NCI-H2081 treated with DMSO at 0.1 percent for 48 hours (cell line): Measurements from ENCODE around the gene LMCD1.
"Not testable (repeated sequence)": the region's sequence is repeated elsewhere in the genome, so short reads cannot be mapped to it uniquely, and the experiment has no call there.

ENCODE experiments used
- DNase-seq: peaks from one replicate; lab custom pipeline; 2025; lab: John Stamatoyannopoulos, UW

LMCD1 gene

DNA sequence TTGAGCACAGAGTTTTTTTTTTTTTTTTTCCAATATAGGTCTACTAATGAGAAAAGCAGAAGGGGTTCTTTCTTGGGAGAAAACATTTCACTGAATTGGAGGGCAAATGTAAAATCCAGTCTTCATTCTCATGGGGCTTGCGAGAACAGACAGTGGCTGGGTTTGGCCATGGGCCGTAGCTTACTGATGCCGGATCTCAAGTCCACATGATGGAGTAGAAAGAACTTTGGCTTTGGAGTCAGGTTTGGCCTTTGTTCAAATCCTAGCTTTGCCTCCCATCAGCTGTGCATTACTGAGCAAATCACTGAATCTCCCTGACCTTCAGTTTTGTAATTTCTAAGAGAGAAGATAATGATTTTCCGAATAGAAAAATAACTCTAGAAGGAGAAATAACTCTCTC lies 59.7 kb downstream of the LMCD1 start:
- DNase-seq: no peak

DNA sequence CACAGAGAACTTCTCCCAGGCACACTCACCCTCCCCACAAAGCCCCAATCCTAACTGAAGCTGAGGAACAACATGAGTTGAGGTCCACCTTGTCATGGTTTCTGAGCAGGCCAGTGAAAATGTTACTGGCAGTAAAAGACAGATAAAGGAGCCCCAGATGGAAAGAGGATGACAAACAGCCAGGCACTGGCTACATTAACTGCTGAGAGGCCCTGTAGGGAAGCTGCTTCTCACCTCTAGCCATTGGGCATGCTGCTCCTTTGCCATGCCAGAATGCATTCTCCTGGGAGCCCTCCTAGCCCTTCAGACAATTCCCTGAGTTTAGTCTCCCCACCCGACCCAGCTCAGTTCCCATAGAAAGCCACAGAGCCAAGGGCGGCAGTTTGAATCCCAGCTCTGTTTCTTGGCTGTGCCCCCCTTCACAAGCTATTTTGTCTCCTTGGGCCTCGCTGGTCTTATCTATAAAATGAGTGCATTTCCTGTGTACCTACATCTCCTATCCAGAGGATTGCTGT lies 60.5 kb downstream of the LMCD1 start:
- DNase-seq: no peak

DNA sequence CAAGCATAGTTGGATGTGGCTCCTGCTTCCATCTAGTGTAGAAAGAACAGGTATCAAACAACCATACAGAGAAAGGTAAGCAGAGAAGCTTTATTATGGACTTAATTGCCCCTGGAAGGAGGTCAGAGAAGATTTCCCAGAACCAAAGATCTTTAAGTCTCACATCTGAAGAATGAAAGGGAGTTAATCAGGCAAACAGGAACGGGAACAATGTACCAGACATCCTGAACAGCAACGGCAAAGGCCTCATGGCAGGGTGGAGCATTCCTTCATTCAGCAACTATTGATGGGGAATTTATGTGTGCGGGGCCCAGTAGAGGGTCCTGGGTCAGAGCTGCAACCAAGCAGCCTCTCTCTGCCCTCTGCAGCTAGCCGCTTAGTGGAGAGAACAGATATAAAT lies 61.5 kb downstream of the LMCD1 start:
- DNase-seq: no peak

DNA sequence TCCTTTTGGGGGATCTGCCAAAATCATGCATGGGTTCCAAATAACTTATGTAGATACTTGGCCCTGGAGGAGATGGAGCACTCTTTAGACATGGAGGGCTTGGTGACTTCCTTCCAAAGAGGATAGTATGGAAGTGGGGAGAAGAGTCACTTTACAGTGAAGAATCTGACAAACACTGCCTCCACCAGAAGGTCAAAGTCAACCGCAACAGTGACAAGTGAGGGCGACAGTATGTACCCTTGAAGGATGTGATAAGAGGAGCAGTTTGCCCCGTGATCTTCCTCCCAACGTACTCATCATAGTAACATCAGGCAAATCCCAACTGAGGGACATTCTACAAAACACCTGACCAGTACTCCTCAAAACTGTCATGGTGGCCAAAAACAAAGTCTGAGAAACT lies 62.0 kb downstream of the LMCD1 start:
- DNase-seq: no peak

DNA sequence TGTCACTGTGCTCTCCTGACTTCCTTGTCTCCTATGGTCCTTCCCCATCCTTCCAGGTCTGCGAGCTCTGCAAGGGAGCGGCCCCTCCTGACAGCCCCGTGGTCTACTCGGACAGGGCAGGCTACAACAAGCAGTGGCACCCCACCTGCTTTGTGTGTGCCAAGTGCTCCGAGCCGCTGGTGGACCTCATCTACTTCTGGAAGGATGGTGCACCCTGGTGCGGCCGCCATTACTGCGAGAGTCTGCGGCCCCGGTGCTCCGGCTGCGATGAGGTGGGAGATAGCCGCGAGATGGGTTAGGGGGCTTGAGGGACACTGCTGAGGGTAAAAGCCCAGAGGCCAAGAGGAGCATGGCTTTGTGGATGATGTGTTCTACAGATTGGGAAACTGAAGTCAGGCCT lies 63.8 kb downstream of the LMCD1 start:
- no peak for DNase-seq

DNA sequence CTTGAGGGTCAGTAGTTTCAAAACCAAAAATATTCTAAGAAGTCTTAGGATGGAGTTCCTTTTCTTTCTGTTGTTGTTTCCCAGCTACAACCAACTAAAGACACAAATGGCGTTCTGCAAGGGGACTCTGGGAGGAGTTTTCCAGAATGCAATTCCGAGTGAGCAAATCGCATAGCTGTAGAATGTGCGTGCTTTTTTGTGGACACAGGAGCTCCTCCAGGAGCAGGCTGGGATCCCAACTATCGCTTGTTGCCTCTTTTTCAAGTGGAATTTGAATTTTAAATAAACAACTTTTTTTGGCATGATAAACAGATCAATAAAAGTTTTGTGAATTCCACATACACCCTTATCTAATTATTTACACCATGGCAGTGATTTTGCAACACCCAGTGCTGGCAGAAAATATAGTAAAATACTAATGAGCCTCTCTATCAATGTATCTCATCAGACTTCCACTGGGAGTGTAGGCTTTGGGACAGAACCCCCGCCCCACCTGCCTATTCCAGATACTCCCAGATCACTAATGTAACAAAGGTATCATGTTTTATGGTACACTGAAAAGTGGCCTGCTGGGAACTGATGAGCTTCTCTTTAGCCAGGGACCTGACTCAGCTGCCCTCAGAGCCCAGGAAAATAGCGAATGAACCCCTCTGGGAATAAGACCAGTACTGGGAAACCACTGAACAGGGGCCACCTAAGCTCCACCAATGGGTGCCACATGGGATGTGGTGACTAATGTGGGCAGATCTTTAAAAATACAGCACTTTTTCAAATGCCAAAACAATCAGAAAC lies 66.4 kb downstream of the LMCD1 start:
- no peak for DNase-seq

DNA sequence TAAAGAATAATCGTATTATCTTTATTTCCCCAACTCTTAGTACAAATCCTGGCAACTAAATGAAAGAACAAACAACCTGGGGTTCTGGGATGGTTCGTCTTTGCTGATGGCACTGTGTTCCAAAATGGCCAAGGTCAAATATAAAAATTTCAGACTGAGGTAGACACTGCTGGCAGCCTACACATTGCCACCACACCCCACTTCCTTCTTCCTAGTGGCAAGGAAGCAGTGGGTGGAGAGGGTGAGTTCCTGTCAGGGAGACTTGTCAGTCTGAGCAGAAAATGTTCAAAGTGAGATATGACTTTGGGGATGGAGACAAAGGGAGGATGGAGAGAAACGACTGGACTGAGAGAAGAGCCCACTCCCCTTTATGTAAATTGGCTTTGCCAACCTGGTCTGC lies 69.6 kb downstream of the LMCD1 start:
- DNase-seq: no peak

DNA sequence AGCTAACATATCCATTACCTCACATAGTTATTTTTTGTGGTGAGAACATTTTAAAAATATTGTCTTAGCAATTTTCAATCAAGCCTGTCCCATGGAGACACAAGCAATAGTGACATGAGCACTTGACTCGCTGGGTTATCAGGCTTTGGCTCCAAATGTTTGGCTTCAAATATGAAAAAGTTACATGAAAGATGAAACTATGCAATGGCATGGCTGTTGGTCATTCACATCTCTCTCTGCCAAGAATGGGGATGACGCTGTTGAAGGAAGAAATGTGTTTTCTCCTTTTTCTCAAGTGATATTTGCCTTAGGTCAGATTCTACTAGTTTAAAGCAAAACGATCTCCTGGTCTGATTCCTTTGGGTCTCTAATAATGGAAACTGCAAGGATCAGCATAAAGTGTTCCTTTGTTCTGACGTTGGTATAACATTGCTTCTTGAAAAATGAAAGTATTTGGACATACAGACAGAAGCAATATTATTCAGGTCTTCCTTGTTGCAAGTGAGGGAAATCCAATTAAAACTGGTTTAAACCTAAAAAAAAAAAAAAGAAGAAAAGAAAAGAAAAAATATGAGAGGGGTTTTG lies 71.8 kb downstream of the LMCD1 start:
- no peak for DNase-seq

DNA sequence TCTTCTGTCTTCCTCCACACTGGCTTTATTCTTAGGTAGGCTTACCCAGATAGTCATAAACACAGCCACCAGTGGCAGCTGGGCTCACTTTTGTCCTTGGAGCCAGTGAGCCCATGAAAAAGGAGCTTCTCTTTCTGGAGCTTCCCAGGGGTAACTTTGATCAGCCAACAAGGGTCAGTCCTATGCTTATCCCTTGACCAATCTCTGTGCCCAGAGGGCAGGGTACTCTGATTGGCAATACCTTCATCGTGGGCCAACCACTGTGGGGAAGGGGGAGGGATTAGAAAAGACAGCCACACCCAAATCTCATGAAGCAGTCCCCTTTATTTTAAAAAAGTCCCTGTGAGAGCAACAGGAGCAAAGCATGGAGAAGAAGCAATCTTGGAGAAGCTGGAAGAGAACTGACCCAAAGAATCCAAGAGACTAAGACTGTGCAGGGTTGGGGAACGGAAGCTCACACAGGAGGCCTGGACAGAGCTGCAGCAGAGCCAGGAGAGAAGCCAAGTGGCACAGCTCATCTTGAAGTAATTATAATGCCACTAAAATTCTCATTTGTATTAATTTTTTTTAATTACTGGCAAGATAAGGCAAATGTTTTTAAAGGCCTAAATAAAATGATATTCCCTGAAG lies 72.5 kb downstream of the LMCD1 start:
- no peak for DNase-seq

DNA sequence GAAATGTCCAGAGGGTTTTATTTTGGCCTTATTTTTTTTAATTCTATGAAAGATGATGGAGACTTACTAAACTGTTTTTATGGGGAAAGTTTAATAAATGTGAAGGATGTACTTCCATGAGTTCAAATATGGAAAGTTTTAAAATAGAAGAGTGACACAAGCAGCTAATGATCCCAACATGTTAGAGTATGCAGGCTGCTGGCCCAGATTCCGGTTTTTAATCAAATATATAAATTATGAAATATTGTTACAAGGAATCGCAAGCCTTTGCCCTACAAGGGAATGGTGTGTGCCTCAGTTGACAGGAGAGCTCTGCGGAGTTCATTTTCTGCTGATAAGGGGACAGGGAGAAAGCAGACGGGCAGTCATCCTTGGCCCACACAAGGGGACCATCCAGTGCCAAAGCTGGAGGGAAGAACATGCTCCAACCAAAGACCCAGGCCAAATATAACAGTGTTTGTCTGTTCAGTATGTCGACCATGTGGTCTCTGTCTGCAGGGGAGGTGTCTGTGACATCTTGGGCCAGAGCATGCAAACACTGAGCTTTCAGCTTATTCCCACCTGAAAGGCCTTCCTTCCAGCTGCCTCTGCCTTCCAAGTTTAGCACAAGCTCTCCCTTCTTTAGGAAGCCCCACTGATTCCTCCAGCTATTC lies 73.2 kb downstream of the LMCD1 start:
- DNase-seq: no peak

DNA sequence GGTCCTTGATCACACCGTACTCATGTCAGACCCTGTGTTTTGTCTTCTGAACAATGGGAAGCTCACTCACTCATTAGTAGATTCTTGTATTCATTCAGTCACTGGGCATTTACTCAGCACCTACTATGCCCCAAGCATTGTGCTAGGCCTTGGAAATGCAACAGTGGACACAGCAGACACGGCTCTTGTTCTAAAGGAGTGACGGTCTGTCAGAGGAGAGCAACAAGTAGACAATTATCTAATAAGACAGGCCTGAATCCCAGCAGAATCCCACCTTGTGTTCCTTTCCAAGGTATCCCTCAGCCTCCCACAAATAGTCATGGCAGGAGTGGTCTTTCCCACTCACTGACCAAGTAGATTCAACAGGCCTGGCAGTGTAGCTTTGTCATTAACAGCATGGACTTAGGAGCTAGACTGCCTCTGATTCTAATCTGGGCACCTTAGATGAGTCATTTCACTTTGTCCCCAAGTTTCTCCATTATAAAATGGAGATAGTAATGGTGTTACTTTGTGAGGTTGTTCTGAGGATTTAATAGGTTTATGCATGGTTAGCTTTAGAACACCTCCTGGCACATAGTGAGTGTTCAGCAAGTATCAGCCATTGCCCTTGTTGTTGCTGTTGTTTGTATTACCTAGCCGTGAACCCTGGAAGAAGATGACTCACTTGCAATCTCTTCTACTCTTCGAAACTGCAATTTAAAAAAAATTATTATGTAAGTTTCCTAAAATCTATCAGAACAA lies 73.9 kb downstream of the LMCD1 start:
- no peak for DNase-seq

DNA sequence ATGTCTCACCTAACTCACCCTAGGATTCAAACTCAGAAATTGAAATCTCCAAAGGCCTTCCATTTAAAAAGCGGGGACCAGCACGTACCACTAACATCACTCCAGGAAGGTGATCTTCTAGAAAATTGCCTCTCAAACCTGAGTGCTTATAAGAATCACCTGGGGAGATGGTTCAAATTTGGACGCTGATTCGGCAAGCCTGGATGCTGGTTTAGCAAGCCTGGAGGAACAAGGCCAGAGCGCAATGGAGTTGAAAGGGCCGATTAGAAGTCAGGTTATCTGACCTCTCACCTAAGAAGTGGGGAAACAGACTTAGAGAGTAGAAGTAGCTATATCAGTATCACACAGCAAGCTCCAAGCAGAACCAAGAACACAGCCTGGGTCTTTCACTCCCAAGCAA lies 74.8 kb downstream of the LMCD1 start:
- DNase-seq: no peak

DNA sequence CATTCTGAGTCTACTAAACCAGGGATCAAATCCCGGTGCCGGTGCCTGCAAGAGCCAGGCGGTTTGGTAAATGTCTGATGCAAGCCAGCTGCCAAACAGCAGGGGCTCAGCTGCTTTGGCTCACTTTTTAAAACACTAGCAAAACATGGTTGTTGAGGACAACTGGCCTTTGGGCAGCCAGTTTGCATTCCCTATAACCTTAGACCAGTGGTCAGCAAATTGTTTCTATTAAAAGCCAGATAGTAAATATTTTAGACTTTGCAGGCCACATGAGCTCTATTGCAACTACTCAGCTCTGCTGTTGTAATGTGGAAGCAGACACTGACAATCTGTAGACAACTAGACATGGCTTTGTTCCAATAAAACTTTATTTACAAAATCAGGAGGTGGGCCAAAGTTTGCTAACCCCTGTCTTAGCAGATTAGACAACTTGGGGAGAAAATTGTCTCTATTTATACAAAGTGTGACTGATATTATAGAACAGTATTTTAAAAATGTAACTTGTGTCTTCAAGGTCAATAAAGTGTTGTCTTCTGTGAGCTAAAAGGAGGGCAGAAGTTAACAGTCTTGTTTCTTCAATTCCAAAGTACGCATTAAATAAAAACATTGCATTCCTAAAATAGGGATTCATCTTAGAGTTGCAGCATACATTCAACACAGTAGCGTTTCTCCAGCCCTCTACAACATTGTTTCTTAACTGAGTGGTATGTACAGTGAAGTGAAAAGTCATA lies 75.4 kb downstream of the LMCD1 start:
- DNase-seq: no peak

DNA sequence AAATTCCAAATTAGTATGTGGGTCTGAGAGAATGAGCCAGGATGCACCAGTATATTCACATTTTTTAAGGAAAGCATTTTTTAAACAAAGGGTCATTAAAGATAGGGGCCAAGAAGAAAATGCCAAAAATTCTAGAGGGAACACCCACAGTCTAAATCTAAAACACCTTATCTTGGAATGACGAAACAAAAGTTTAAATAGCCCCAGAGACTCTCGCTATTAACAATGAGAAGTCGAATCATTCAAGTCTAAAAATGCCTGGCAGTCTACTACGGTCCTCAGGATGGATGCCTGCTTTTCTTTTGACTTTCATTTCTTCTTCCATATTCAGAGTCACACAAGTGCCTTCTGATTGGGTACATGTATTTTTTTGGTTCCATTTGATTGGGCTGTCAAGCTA lies 76.7 kb downstream of the LMCD1 start:
- DNase-seq: no peak

DNA sequence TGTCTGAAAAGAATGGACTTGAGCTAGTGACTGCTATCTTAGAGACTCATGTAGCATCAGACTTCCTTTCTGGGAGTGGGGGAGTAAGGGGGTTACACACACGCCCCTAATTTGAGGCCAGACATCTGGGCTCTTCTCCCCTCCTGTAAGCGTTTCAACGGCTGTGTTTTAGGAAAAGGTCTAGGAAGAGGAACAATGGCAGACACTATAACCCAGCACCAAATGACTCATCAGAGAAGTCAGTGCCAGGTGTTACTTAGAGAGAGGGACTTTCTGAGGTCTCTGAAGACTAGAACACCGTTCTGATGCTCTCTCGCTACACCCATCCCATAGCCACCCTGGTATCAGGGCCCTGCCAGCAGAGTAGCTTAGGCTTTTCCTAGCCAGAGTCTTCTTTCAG lies 77.5 kb downstream of the LMCD1 start:
- no peak for DNase-seq

DNA sequence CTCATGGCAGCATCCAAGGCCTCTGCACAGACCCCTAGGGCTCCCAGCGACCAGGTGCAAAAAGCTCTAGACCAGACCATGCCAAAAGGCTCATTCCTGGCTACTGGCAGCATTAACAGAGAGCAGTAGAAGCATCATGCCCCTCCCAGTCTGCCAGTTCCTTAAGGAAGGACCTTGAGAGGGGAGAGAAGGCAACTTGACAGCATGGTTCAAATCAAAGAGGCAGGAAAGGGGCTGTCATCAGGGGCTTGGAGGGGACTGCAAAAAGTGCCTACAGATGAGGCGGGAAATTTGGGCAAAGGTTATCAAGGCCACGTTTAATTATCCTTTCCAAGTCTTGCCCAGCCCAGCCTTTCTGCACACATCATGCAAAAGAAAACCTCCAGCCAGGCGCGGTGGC lies 78.3 kb downstream of the LMCD1 start:
- no peak for DNase-seq

DNA sequence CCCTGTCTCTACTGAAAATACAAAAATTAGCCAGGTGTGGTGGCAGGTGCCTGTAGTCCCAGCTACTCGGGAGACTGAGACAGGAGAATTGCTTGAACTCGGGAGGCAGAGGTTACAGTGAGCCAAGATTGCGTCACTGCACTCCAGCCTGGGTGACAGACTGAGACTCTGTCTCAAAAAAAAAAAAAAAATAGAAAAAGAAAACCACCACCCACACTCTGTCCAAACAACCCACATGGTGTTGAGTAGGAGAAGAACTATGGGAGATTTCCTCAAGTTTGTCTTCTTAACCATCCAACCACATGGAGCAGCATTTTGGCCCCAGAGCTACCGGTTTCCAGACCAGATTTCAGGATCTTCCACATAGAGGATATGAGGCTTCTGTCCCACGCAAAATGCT lies 78.8 kb downstream of the LMCD1 start:
- DNase-seq: not testable (repeated sequence)

DNA sequence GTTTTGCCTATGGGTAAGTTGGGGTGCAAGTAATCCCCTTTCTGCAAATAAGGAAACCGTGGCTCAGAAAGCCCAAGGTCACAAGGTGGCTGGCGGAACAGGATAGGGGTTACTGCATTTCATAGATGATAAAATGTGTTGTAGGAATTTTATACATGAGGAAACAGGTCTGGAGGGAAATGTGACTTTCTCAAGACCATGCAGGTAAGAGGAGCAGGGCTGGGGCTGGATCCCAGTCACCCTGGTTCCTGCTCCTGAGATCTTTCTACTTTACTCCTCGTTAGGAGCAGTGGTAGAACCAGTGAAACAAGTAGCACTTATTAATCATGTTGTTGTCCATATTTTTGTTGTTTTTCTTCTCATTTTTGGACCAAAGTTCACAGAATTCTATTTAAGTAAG lies 79.8 kb downstream of the LMCD1 start:
- no peak for DNase-seq

DNA sequence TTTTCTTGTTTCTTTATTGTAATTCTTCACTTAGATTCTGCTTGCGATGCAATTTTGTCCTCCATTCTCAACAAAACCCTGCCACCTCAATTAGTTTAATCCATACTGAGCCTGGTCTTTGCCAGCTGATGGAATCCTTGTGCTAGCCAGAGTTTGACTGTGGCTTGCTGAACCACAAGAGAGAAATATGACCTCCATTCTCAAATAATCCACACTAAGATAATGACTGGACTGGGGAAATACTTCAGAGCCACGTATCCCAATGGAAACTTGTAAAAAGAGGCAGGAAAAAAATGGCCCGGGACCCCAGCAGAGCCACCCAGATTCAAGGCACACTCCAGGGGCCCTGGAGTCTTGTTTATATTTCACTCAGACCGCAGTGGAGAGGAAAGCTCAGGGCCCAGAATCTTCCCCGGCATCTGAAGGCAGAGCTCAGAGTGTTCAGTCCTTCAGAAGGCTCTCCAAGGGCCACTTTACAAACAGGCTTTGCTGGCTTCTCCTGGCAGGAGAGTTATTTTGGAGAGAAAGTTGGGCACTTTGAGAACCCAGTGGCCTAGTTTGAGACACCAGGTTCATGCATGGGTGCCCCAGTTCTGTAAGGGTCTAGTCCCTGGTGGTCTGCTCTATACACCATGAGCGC lies 80.3 kb downstream of the LMCD1 start:
- DNase-seq: no peak

DNA sequence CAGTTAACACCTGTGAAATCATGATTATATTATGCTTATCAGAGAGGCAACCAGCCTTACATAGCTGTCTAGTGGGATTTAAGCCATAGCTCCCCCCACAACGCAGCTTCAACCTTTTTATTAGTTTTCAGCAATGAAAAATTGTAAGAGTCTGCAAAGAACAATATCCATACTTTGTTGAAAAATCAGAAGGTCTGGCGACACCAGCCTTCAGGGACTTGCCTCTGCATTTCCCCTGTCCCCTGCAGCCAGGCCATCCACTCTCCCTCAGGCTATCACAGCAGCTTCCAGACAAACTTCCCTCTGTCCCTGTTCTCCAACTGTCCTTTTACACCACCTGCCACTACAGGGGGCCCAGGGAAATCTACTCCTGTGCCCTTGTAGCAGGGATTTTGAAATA lies 83.0 kb downstream of the LMCD1 start:
- no peak for DNase-seq
